Brain pericyte (primary cell): ENCODE data around the gene CSF2.

Experiments used
- DNase-seq: peaks from one replicate; pipeline ENCODE4 v3.0.0-alpha.2; 2012; ENCODE audit warnings: low read depth, low spot score

Gene CSF2

DNA sequence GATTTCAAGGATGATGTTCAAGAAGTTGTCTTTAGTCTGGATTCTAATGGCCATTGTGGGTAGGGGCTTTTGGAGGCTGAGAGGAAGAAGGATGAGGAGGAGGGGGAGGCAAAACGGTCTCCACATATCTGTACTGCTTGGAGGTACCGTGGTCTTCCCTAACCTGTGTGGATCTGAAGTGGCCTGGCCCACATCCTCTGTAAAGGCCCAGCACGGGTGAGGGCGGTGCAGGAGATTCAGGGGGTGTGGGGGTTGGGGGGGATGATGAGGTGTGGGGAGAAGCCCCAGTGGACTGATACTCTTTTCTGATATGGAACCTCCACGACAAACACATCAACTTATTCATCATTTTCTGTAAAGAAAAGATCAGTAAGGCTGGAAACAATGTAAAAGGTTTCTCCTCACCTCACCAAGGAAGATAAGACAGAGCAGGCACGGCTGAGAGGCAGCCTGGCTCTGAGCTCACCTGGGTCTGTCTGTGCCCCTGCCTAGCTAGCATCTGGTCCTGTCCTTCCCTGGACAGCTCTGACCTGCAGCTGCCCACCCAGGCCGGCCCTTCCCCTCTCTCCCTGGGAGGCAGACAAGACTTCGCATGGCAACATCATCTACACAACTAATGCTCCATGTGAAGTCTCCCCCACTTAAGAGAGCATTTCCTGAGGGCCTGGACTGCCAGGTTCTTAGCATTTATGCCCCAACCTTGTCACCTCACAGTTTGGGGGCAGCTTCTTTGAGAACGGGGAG is 18.7 kb upstream of the CSF2 start:
- no peak for DNase-seq

DNA sequence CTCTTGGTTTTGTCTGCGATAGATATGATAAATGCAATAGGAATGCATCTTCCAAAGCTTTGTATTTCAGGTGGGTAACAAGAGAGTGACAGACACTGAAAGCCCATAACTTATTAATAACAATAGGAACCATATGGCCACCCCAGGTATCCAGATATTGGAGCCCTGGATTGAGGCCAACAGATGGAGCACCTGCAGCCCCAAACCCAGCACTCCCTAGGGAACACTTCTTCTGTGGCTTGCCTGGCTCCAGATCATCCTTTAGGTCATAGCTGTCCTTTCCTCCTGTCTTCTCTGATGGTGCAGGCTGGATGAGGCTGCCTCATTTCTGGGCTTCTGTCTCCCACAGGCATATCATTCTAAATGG is 18.2 kb upstream of the CSF2 start:
- no peak for DNase-seq

DNA sequence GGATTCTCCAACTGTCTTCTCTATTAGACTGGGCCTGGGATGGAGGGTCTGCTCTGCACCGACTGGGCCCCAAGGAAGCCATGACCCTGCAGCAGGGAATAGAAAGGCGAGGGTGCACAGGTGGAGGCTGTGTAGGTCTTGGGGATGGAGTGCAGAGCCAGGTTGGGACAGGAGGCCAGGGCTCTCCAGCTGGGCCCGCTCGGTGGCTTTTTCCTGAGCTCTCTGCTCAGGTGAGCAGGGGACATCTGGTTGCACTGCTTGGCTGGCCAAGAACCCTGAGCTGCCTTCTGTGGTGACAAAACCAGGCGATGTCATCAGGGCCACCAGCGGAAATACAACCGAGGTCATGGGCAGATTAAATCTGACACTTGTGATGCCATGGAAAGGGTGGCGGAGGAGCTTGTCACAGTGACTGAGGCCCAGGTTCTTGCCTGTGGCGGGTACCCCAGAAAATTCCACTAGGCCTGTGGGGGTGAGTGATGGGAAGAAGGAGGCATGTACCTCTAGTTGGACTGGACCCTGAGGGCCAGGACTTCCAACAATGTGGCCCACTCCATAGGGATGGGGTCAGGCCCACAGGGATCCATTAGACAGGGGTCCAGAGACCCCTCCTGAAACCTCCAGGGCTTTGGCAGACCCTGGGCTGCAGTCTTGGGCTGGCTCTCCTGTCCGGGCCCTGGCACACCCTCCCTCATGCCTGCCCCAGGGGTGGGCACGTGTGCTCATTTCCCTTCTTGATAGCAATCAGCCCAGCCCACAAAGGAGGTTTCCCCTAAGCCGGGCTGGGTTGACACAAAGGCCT is 17.6 kb upstream of the CSF2 start:
- no peak for DNase-seq

DNA sequence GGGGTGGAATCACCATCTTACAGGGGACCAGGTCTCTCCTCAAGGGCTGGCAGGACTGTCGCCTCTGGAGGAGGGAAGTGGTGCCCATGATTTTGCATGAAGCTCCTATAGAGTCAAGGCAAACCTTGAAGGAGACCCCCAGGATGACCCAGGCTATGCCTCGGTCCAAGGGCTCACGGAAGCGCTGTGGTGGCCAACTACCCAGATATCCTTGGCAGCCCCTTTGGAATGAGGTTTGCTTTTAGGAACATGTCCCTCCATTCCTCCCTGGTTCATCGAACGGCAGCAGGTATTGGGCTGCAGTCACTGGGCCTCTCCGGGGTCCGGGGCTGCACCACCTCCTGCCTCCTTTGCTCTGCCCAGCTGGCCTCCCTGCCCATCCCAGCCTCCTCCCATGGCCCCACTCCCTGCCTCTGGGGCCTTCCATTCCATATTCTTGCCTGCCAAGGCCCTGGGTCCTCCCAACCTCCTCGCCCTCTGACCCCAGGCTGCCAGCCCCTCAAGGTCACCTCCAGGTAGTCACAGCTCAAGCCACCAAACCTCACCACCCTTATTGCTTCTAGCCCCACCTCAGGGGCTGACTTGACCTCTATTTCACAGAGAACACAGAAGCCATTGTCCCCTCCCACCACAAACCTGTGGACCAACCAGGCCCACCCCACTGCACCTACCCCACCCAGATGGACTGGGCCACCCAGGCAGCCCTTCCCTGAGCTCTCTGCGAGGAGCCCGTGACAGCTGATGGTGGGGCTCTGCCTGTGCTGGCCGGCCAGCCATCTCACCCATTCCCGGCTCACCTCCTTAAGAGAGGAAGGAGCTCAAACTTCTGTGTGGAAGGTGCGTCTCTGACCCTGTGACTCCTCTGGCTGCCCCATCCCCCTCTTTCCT is 16.7 kb upstream of the CSF2 start:
- no peak for DNase-seq

DNA sequence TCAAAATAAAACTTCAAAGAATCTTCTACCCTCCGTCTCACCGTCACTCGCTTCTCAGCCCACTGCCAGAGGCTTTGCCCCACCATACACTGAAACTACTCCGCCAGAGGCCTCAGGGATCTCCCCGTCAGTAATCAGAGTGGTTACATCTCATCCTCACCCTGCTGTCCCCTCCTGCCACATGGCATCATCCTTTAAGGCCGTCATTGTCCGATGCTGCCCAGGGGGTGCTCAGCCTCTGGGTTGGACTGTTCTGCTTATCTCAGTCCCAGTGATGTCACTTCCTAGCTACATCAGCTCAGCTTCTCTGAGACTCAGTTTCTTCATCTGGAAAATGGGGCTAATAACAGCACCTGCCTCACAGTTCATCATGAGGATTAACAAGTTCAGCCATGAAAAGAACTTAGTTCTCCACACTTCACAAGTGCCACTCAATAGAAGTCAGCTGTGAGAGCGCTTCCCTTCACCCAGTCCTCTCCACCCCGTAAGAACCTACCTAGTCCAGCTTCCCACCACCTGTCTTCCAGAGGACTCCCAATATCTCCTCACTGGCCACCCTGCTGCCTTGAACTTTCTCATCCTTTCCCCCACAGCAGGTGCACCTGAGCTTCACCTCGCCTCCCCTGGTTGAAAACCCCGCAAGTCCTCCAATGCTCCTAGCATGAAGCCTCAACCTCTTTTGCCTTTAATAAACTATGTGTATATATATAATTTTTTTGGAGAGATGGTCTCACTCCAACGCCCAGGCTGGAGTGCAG is 15.9 kb upstream of the CSF2 start:
- no peak for DNase-seq

DNA sequence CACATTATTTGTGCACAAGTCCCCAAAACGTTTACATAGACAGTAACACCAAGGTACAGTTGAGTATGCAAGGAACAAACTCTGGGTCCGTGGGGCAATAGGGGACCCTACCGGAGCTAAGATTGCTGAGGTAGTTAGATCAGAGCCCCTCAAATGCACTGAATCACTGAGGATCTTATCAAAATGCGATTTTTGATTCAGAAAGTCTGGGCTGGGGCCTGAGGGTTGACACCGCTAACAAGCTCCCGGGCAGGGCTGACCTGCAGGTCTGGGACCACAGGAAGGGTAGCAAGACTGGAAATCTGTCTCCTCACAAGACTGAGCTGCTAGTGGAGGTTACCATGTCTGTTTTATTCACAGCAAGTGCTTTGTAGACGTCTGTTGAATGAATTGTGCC is 14.9 kb upstream of the CSF2 start:
- no peak for DNase-seq

DNA sequence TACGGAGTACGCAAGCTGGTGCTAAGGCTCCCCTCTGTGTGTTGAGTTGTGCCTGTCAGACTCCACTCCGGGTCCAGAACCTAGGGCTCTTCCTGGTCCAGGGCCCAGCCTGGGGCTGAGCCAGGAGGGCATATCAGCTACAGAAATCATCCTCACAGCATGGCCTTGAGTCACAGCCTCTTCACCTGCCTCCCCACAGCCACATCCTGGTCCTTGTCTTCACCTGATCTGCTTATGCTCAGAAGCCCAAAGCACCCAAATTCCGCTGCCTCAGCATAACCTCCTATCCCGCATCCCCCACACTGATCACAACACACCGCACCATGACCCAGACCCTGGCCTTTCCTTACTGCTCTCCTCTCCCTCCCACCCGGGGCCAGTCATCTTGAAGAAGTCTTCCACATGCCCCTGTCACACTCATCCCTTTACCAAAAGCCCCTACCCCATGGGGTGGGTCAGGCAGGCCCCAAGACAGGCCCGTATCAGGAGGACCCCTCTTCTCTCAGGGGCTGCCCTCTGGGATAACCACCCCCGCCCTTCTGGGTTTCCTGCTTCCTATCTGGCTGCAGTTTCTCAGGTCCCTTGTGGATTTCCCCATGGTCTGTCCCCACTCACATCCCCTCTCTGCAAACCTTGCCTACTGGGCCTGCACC is 14.4 kb upstream of the CSF2 start:
- no peak for DNase-seq

DNA sequence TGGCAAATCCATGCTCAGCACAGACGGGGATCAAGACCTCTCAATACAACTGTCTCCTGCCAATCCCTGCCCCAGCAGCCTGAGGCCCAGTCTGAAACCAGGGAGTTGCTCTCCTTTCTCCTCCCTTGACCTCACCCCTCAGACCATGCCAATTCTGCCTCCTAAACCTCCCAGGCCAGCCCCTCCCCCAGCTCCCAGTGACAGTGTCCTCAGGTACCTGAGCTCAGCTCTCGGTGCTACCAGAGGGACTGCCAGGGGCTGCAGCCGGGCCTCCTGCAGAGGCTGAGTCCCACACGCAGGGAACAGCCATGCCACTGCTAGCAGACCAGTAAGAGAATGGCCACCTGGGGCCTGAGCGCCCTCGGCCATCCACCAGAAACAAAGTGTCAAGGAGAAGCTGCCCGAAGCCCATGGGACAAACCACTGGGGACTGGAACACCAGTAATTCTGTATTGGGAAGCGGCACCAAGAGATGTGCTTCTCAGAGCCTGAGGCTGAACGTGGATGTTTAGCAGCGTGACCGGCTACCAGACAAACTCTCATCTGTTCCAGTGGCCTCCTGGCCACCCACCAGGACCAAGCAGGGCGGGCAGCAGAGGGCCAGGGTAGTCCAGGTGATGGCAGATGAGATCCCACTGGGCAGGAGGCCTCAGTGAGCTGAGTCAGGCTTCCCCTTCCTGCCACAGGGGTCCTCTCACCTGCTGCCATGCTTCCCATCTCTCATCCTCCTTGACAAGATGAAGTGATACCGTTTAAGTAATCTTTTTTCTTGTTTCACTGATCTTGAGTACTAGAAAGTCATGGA is 13.7 kb upstream of the CSF2 start:
- DNase-seq: no peak

DNA sequence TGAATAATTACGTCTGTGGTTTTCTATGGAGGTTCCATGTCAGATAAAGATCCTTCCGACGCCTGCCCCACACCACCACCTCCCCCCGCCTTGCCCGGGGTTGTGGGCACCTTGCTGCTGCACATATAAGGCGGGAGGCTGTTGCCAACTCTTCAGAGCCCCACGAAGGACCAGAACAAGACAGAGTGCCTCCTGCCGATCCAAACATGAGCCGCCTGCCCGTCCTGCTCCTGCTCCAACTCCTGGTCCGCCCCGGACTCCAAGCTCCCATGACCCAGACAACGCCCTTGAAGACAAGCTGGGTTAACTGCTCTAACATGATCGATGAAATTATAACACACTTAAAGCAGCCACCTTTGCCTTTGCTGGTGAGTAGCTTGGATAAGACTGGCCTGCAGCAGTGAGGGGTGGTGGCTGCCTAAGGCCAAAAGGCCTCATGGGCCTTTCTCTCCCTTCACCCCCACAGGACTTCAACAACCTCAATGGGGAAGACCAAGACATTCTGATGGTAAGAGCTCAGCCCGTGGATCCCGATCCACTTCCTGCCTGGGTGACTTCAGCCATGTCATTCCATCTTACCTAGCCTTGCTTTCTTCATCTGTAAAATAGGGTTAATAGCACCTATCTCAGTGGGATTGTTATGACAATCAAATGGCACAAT is 13.0 kb upstream of the CSF2 start, which contains the start of gene IL3:
TSS of gene IL3 (plus strand) at position 155 of the 661 bp plus-strand sequence. CDS start at position 207, 52 bp downstream.
- DNase-seq: no peak

DNA sequence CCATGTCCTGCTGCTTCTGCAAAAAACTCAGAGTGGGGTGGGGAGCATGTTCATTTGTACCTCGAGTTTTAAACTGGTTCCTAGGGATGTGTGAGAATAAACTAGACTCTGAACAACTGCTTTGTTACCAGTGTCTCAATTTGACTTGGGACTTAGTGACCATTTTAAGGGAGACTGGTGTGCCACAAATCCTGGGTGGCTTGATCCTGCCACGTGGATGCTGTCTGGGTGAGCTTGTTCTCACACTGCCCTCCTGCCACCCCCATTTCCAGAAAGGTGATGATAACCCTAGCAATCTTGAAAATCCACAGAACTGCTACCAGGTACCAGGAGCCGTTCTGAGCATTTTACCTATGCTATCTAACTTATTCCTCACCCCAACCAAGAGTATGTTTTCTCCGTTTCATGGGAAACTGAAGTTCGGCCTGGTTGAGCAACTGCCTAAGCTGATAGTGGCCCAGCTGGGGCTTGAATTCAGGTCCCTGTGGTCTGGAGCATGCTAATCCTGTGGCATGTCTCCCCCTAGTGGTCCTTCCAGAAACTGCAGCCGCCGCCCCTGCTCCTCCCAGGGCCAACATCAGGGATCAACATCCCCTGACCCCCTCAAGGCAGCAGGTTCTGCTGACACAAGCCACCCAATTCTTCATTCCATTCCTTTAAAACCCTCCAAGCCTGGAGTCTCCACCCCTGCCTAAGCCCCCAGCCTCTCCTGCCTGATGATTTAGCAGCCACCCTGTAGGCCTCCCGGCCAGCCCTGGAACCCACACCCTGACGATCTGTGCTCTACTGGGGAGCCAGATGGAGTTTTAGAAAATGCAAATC is 10.3 kb upstream of the CSF2 start:
- DNase-seq: no peak

DNA sequence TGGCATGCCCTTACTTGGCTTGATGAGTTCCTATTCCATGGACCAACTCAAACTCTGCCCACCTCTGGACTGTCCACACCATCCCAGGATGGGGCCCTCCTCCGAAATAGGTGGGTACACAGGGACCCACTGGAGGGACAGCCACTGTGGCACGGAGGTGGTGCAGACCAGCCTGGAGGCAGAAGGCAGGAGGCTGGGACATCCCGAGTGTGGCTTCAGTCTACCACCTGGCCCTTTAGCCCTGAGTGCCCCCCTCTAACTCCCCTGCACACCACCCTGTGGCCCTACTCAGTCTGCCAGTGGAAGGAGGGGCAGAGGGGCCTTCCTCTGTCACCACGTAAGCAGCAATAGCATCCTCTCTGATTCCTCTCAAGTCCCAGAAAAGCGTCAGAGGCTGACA is 9.4 kb upstream of the CSF2 start:
- no peak for DNase-seq

DNA sequence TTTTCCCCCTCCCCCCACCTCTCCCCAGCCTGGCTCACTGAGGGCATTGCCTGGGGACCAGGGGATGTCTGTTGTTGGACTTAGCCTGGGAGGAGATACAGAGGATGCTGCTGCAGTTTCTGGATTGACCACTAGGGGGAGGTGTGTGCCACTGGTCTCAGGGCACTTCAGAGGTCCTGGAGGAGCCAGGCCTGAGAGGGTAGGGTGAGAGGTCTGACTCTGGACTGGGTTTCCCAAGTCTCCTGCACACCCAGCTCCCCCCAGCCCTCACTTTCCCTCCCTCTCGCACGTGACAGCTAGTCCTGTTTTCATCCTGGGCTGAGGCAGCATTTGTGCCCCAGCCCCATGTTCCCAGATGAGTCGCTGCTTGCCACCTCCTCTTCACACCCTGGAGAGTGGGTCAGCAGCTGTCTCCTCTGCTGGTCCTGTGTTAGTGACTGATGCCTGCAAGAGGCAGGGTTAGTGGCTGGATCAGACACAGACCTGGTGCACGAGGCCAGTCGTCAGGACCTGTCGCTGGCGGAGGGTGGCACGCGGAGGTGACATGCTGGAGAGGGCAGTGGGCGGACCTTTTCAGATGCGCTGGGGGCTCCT is 8.8 kb upstream of the CSF2 start:
- peak; percentile 24 for DNase-seq

DNA sequence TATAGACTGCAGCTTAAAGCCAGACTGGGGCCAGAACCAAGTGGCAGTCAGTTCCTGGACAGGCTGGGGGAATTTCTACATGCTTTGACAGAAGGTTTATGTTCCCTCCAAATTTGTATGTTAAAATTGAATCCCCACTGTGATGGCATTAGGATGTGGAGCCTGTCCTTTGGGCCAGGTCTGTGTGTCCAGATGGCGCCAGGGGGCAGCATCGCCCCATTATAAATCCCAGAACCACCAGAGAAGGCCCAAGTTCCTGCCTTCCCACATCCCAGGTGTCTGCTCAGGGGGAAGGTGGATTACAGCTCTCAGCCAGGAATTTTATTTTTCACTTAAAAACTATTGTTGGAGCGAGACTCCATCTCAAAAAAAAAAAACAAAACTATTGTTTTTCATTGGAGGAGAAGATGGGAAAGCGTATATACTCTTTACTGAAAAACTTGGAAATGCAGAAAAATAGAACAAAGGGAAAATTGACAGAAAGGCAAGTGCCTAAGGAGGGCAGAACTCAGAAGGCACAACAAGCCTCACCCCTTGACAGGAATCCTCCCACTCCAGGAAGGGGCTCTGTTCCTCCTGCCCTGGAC is 8.1 kb upstream of the CSF2 start:
- no peak for DNase-seq

DNA sequence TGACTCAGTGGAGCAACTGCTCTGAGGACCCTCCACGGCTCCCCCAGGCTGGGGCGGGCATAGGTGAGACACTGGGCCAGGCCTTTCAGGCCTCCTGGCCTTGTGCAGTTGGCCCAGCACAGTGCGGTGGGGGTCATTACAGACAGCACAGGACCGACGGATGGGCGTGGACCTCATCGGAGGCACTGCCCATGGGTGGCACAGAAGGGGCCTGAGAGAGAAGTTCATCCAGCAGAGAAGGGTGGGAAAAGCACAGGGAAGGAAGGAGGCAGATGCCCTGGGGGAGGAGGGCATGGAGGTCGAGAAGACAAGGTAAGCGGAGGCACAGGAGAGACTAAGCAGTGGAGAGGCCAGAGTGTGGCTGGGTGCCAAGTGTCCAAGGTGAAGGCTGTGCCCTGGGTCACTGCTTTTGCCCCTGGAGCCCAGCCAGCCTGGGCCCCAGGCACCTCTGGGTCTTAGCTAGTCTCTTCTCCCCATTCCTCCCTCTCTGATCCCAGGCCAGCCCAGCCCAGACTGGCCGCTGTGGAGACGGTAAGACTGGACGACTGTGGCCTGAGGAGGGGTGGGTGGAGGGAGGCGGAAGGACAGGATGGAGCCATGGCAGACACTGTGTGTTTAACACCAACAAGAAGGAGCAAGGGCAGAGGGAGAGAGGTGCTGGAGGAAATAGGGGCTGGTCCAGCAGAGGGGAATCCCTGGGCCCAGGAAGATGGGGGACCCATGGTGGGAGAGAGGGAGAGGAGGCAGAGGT is 7.5 kb upstream of the CSF2 start:
- DNase-seq: no peak

DNA sequence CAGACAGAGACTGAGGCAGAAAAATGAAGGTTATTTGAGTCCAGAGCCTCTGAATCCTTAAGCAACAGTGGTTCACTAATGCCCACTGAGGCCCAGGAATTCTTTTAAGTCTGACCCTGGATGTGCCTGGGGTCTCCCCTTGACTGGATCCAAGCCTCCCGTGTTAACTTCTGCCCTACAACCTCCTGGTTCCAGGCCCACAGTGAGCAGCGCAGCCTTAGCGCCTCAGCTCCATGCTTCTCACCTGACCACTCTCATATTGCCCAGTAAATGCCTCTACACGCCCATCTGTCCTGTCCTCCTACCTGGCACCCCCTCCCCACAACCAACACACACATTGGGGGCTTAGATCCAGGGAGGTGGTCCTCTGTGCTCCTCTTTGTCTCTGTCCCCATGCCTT is 6.7 kb upstream of the CSF2 start:
- DNase-seq: no peak

DNA sequence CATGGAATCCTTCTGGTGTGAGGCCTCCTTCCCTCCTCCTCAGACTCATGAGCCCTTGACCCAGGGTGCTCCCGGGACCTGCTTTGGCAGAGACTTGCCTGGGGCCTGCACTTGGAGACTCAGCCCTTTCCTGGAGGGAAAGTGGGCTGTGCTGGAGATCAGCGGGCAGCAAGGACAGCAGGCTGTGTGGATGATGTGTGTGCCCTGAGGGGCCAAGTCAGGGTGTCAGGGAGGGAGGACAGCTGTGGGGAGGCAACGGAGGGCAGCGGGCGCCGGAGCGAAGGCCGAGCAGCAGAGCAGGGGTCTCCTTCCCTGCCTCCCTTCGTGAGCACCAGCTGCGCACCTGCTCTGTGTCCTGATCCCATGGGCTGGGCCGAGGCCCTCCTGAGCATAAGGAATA is 6.1 kb upstream of the CSF2 start:
- no peak for DNase-seq
